ENCODE results near the gene TP53TG5. TPM values are rescaled to one million over a fixed set of nuclear protein-coding genes. Genes with fewer than 3 reads are reported as not detected.

Gene TP53TG5
- total RNA-seq, 1 donor from 2014 or later: not detected

DNA sequence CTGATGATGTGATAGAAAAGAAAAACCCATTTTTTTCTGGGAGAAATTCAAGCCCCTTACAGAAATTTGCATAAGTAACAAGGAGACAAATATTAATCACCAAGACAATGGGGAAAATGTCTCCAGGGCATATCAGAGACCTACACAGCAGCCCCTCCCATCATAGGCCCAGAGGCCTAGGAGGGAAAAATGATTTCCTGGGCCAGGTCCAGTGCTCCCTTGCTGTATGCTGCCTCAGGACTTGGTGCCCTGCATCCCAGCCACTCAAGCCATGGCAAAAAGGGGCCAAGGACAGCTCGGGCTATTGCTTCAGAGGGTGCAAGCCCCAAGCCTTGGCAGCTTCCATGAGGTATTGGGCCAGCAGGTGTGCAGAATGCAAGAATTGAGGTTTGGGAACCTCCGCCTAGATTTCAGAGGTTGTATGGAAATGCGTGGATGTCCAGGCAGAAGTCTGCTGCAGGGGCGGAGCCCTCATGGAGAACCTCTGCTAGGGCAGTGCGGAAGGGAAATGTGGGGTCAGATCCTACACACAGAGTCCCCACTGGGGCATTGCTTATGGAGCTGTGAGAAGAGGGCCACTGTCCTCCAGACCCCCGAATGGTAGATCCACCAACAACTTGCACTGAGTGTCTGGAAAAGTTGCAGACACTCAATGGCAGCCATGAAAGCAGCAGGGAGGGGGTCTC, 22.4 kb upstream of the TP53TG5 start:
- DNase-seq (no peak), ATAC-seq (no peak)
- TF ChIP-seq, protein P1, sequence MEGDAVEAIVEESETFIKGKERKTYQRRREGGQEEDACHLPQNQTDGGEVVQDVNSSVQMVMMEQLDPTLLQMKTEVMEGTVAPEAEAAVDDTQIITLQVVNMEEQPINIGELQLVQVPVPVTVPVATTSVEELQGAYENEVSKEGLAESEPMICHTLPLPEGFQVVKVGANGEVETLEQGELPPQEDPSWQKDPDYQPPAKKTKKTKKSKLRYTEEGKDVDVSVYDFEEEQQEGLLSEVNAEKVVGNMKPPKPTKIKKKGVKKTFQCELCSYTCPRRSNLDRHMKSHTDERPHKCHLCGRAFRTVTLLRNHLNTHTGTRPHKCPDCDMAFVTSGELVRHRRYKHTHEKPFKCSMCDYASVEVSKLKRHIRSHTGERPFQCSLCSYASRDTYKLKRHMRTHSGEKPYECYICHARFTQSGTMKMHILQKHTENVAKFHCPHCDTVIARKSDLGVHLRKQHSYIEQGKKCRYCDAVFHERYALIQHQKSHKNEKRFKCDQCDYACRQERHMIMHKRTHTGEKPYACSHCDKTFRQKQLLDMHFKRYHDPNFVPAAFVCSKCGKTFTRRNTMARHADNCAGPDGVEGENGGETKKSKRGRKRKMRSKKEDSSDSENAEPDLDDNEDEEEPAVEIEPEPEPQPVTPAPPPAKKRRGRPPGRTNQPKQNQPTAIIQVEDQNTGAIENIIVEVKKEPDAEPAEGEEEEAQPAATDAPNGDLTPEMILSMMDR (IDR thresholded peaks at IDR 0.05): no peak
- peaks cover 7% of the 10 kb centered on the region for H3K9me3 ChIP-seq
- no peak overlapping the region for H3K27ac ChIP-seq
- H3K36me3 ChIP-seq: no peaks in the 10 kb centered on the region
- no peak overlapping the region for H3K4me3 ChIP-seq
- no peaks in the 10 kb centered on the region for H3K27me3 ChIP-seq (ENCODE audit: low read depth)
- peaks cover 3% of the 10 kb centered on the region for H3K4me1 ChIP-seq
- intact Hi-C loops (cut with DNase I): no loop called here

DNA sequence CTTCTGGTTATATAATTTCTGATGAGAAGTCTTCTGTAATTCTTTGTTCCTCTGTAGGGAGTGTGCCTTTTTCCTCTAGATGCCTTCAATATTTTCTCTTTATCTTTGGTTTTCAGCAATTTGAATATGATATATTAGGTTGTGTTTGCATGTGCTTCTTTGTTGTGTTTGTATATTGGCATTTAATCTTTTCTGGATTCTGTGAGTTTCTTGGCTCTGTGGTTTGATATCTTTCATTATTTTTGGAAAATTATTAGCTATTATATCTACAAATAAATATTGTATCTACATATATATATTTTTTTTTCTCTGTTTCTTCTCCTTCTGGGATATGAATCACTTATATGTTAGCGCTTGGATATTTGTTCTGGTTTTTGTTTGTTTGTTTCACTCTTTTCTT, 20.9 kb upstream of the TP53TG5 start:
- H3K27ac ChIP-seq: no peak overlapping the region
- H3K4me3 ChIP-seq: no peak overlapping the region
- peaks cover 7% of the 10 kb centered on the region for H3K9me3 ChIP-seq
- TF ChIP-seq, protein P1 (IDR thresholded peaks at IDR 0.05): no peak
- no peaks in the 10 kb centered on the region for H3K27me3 ChIP-seq (ENCODE audit: low read depth)
- intact Hi-C loops (cut with DNase I): no loop called here
- no peak for DNase-seq
- no peaks in the 10 kb centered on the region for H3K4me1 ChIP-seq
- no peak for ATAC-seq
- no peaks in the 10 kb centered on the region for H3K36me3 ChIP-seq

DNA sequence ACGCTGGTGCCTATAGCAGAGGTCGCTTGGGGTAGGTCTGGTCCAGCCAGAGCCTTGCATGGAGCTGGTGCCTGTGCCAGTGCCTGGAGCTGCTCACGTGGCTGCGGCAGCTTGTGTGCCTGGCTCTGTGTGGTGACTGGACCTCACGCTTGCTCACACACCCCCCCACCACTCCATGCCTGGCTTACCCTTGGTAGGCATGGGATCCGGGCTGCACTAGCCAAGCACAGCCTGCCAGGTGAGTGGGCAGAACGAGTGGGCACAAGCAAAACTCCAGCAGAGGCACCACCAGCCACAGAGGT, 16.9 kb upstream of the TP53TG5 start:
- H3K4me1 ChIP-seq: no peaks in the 10 kb centered on the region
- H3K36me3 ChIP-seq: no peaks in the 10 kb centered on the region
- H3K4me3 ChIP-seq: no peak overlapping the region
- H3K27ac ChIP-seq: no peak overlapping the region
- H3K9me3 ChIP-seq: no peaks in the 10 kb centered on the region
- no peaks in the 10 kb centered on the region for H3K27me3 ChIP-seq (ENCODE audit: low read depth)
- TF ChIP-seq, protein P1 (IDR thresholded peaks at IDR 0.05): no peak
- ATAC-seq (peak in 1 of 2 donors; percentile 9), DNase-seq (no peak)
- intact Hi-C loops (cut with DNase I): no loop called here

DNA sequence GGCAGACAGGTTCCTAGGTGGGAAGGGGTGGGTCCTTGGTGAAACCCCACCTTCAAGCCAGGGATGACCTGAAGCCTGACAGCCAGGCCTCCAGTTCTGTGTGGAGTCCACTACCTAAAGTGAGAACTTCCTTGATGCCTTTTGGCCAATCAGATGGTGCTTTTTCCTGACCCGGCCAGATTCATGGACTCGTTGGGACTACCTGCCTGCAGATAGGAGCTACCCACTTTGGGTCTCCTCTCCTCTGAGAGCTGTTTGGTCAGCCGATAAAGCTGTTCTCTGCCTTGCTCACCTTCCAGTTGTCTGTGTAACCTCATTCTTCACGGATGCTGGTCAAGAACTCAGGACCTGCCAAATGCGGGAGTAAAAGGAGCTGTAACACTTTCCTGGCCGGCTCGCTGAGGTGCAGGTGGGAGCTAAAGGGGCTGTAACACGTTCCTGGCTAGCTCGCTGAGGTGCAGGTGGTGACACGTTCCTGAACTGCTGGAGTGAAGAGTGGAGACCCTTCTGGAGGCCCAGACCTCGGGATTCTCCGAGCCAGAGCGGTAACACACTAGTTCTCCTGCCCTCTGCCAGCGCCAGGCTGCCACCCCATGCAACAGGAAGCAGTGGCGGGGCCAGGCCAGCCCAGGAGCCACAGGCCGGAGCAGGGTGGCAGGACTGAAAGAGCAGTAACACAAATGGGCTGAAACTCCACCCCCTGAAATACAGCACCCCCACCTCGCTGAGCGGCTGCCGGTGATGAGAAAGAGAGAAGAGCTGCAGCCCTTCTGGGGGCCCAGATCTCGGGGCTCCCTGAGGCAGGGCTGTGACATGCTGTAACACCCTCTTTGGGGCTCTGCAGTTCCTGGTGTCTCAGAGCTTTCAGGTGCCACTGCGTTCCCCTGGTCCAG, 16.3 kb upstream of the TP53TG5 start:
- intact Hi-C loops (cut with DNase I): no loop called here
- no peaks in the 10 kb centered on the region for H3K9me3 ChIP-seq
- H3K36me3 ChIP-seq: no peaks in the 10 kb centered on the region
- no peak overlapping the region for H3K4me3 ChIP-seq
- TF ChIP-seq, protein P1 (IDR thresholded peaks at IDR 0.05): no peak
- DNase-seq (no peak), ATAC-seq (no peak)
- no peaks in the 10 kb centered on the region for H3K4me1 ChIP-seq
- no peaks in the 10 kb centered on the region for H3K27me3 ChIP-seq (ENCODE audit: low read depth)
- no peak overlapping the region for H3K27ac ChIP-seq

DNA sequence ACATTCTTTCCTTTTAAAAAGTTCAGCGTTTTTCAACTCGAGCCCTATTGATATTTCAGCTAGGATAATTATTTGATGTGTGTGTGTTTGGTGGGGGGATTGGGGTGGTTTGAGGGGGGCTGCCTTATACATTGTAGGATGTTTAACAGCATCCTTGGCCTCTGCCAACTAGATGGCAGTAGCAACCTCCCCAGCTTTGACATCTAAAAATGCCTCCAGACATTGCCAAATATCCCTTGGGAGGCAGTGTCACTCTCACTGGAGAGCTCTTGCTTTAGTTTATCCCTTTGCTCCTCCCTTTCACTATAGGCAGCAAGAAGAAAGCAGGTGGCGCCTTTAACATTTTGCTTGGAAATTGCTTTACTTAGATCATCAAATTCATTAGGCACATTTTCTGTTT, 14.6 kb upstream of the TP53TG5 start:
- no peaks in the 10 kb centered on the region for H3K27me3 ChIP-seq (ENCODE audit: low read depth)
- no peak for DNase-seq

More for the DNA sequence above, 14.6 kb upstream of the TP53TG5 start:
- Histone ChIP-seq H3K4me1 (no peaks in the 10 kb centered on the region), H3K27ac (no peak overlapping the region), H3K4me3 (no peak overlapping the region), H3K9me3 (no peaks in the 10 kb centered on the region), H3K36me3 (no peaks in the 10 kb centered on the region)
- TF ChIP-seq, protein P1 (IDR thresholded peaks at IDR 0.05): no peak
- ATAC-seq: no peak
- intact Hi-C loops (cut with DNase I): no loop called here
